ENCODE measurements around the gene MORN4.
"Not testable (repeated sequence)": the region's sequence is repeated elsewhere in the genome, so short reads cannot be mapped to it uniquely, and the experiment has no call there.

MORN4 gene

DNA sequence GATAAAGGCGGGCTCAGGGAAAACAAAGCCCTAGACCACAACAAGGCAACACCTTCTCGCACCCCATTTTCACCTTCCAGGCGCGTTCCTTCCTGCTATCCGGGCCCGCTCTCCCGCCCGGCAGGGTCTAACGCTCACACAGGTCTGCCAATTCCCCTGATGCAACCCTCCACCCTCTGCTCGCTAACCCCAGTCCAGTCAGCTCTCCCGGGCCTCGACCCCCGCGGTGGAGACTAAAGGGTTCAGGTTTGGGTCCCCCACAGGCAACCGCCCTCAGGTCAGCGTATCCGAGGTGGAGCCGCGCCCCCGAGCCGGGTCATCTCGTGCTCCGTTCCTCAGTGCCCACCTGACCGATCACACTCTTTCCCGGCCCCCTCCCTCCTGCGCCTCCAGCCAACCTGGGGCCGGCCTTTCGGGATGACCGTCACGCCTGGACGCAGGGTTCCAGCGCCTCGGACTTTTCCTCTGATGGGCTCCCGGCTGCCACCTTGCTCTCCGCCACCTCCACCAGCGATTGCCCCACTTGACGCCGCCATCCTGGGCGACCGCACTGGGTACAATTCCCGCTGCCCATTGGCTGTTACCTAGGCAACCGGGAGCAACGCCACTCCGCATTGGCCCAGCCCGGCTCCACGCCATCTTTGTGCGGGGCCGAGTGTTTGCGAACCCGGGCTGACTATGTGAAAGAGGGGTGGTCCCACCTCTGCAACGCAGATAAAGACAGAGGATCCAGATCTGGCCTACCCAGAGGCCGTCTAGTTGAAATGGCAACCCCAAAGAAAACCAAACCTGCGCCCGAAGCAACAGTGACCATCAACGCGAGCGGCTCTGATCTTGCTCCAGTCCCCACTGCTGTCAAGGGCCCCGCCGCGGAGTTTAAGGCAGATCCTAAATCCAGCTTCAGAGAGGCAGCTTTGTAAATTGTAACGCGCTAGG lies at the start of gene MORN4:
TSS of gene MORN4 (minus strand) at position 552 of the 936 bp plus-strand sequence. CDS start 13,847 bp downstream, outside the sequence.
- peak; percentile 90 for DNase-seq

DNA sequence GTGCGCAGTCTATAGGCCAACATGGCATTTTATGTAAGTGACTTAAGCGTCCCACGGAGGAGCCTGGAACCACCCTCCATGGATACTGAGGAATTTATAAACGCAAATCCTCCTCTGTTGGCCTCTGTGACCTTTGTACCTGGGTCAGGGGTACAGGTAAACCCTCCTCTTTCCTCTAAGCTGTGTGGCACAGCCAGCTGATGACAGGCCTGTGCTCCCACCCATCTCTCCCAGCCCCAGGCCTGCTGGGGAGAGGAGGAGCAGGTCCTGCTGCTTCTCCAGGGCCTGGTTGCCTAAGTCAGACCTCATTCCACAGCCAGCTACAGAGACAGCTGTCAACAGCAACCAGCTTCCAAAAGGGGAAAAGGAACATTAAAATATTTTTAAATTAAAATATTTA lies 48.7 kb upstream of the MORN4 start:
- no peak for DNase-seq

DNA sequence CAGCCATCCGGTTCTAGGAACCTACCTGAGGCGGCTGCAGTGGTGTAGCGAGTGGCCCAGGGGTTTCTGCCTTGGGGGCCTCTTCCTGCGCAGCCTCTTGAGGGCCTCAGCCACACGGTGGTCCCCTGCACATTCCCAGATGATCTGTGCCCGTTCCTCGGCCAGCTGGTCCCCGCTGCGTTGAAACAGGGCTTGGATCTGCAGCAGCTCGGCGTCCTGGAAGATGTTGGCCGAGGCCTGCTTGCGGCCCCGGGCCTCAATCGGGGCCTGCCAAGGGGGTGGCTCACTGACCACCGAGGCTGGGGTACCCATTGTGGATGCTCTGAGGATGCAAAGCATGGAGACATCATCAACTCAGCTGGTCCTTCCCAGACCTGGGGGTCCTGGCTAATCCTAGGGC lies 46.3 kb upstream of the MORN4 start:
- no peak for DNase-seq

DNA sequence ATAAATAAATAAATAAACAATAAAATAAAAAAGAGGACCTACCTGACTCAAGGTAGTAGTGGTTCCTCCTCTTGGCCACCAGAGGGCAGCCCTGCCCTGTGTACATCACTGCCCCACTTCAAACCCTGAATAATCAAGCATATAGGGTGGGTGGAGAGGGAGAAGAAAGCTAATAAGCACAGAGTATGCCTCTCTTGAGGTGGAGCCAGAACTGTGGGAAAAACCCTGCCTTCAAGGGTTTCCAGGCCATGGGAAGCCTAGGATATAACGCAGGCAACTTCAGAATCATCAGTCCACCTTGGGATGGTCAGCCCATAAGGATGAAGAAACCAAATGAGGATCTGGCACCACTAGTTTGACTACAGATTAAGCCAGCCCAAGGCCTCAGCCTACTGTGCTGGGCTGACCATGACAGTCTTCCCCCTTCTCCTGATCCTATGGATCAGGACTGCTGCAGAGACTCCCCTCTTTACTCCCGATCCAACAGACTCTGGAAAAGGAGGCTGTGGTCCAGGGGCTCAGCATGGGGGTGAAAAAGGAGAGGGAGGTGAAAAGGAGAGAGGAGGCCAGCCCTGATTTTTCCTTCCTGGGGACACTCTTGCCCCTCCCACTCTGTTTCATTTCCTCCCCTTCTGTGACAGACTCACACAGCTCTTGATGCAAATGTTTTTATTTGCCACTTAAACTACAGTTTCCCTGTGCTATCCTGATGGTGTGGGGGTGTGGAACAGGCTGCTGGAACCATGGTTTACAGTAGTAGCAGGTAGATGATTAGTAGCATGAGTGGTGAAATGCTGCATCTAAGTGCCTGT lies 43.7 kb upstream of the MORN4 start:
- peak; percentile 10 for DNase-seq

DNA sequence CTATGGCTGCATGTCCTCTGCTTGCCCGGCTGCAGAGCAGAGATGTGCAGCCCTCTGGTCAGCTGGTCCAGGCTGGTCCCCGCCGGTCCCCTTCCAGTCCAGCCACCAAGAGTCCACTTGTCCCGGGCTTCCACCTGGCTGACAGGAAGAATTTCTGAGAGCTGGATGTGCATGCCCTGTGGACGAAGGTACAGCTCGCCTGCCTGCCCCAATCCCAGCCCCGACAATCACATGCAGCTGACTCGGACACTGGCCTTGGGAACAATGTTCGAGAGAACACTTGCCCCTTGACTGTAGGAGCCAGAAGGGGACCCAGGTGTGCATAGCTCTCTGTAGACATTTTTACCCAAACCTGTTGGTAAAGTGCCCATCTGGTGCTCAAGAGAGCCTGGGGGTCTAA lies 41.9 kb upstream of the MORN4 start:
- no peak for DNase-seq

DNA sequence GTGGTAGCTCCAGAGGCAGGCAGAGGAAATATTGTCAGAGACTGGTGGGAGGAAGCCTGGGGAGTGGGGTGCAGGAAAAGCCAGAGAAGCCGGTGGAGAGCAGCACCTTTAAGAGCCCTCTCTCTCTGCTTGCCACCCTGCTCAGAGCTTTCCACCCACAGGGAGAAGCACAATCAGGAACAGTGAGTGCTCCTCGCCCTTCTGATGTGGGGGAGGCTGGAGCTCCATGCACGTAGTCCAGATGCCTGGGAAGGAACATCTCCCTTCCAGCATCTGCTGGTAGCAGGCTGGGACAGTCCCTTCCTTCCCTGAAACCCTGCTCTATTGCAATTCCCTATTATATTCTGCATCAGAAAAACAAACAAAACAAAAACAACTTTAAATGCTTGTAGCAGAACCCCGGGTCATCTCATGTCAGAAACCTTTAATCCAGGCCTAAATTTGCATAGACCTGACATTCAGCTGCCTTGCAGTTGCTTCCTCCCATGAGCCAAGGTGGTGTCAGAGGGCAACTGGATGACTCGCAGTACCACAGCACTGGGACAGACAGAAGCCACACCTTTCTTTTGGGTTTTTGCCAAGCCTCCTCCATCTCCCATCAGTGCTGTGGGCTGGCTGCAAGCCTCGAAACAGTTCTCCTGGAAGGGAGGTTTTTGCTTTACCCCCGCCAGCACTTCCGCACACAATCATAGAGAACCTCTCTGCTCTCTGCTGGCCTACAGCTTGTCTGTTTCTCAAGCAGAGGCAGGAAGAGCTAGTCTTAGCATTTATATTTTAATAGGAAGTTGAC lies 40.6 kb upstream of the MORN4 start:
- DNase-seq = no peak

DNA sequence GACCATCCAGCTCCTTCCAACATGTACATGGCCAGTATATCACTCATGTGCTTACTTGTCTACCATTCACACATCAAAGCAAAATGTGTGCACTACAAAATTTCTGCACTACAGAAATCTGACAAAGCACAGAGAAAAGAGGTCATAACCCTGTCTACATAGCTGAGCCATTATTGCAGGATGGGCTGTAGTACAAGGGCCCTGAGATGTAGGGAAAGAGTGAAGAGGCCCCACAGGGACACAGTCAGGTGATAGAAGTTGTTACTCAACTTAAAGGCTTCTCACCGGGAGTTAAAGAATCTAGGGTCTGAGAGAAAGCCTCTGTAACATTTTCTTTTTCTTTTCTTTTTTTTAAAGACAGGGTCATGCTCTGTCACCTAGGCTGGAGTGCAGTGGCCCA lies 36.3 kb upstream of the MORN4 start:
- DNase-seq = no peak

DNA sequence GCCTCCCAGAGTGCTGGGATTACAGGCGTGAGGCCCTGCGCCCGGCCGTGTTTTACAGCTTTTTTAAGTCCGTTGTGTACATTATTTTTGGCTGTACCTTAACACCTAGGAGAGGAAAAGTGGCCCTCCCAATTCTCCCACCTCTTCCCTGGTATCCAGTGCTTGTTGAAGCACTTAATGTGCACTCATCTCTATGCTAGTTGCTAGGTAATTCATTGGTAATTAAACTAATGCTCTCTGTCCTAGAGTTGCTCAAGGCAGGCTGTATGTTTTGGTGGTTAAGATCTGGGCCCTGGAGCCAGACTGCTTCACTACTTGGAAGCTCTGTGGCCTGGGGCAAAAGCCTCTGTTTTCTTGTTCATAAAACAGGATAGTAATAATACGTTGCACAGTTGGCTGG lies 34.2 kb upstream of the MORN4 start:
- DNase-seq = no peak

DNA sequence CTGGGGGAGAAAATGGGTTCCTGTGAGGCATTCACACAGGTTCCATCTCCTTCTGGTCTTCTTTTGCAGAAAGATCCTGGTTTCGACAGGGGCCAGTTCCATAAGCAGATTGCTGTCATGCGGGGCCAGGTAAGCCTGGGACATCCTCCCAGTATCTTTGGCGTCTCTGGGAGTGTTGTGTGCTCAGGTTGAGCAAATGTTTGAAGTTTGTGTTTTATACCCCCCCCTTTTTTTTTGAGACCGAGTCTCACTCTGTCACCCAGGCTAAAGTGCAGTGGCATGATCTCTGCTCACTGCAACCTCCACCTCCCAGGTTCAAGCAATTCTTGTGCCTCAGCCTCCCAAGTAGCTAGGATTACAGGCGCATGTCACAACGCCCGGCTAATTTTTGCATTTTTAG lies 33.7 kb upstream of the MORN4 start:
- DNase-seq = no peak

DNA sequence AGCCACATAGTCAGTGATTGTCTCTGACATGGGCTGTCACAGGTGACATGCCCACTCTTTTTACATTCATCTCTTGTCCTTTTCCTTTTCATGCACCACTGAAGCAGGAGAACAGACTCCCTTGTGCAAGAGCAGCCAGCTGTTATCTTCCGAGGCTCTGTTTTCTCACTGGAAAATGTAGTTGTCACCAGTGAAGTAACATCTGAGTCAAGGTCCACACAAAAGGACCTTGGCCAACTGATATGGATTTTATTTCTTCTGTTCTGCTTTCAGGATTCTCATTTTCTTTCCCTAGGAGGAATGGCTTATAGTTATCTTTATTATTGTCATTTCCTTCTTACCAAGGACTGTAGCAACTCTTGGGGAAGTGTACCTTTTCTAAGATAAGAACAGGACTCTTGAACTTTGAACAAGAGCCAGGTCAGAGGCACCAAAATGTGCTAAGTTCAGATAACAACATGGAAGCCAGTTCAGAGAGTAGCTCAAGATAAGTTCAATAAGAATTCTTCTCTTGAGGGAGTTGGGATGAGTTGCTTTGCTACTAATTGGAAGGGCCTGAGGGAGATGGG lies 31.1 kb upstream of the MORN4 start:
- DNase-seq = no peak

DNA sequence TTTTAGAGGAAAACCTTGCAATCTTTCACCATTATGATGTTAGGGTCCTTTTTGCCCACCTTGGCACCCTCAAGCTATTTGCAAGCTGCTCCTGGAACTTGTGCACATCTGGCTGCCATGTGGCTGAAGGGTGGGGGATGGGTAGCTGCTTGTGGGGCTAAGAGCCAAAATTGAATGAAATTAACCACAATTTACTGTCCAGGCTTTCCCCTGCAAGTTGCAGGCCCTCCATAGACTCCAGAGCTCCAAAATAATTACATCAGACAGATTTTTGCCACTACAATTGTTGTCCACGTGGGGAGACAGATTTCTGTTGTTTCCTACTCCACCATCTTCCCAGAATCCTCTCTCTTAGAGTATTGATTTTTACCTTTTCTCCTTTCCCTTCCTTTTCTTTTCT lies 26.3 kb upstream of the MORN4 start:
- DNase-seq = no peak

DNA sequence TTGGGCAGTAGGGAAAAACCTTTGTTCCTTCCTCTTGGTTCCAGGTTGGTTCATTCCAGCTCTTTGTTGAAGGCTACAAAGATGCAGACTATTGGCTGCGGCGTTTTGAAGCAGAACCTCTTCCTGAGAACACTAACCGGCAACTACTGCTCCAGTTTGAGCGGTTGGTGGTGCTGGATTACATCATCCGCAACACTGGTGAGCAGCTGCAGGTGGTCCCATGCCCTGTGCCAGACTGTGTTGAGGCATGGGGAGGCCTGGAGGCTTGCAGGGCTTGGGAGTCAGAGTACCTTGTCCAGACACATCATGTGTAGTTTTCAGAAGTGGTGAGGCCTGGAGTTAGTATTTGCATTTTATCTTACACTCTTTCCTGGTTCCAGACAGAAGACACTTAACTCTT lies 23.5 kb upstream of the MORN4 start:
- no peak for DNase-seq

DNA sequence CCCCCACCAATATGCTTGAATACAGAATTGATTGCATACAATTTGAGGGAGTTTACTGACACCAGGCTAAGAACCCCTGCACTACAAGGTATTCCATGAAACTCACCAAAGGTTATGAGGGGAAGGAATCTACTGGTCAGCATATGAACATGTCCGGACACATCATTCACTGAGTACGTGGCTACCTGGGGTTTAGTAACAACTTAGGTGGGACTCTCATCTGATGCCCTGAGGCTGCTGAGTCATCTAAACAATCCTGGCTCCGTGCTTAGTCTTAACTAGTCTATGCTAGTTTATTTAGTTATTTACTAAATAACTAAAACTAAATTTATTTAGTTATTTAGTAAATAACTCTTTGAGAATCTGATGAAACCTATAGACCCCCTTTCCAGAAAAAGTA lies 18.5 kb upstream of the MORN4 start:
- DNase-seq = no peak

DNA sequence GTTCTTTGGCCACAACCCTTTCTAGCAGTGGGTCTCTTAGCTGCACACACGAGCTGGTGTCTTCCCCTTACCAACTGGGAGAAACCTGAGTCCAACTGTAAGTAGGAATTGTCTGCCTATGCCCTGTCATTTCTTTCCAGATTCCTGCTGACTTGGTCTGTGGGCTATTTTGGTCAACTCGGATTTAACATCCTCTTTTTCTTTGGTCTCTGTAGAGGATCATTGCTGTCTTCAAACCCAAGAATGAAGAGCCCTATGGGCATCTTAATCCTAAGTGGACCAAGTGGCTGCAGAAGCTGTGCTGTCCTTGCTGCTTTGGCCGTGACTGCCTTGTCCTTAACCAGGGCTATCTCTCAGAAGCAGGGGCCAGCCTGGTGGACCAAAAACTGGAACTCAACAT lies 17.4 kb upstream of the MORN4 start:
- DNase-seq = no peak

DNA sequence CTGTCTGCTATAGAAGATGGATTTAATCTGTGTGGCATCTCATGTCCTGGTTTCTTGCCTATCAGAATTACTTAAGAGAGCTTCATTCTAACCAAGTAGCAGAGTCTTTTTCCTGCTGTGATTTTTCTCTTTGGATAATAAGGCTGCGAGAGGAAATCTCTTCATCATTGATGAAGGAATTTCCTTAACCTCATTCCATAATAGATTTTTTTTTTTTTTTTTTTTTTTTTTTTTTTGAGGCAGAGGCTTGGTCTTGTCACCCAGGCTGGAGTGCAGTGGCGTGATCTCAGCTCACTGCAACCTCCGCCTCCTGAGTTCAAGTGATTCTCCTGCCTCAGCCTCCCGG lies 16.1 kb upstream of the MORN4 start:
- not testable (repeated sequence) for DNase-seq

DNA sequence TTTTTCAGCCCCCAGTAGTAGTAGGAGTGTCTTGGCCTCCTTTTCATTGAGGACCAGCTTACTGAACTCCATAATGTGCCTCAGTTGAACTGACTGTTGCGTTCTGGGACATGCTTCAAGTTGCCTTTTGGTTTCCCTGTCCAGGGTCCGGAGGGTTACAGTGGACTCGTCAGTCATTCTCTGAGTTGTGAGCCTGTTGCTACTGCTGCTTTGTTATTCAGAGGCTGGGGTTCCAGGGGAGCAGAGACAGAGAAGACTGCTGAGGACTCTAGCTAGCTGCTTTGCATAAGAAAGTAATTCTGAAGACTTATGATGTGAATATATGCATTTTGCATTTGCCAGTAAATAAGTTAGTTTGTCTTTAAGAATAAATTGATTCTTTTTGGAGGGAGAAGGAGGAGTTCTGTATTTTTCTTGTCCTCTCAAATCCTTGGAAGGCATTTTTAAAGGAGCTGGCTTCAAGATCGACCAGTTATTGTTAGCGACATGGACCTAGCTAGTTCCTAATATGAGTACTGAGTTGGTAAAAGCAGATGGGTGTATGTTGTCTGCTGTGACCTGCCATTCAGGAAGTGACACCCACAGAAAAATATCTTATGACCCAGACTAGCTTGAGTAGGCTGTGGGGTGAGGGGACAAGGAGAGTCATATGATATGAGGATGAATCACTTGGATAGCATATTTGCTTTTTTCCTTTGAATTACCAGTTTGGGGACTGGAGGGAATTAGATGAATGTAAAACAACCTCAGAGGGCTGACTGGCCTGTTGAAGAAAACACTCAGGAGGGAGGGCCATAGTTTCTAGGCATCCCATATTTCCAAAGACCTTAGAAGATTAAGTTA lies 15.5 kb upstream of the MORN4 start:
- DNase-seq = no peak

DNA sequence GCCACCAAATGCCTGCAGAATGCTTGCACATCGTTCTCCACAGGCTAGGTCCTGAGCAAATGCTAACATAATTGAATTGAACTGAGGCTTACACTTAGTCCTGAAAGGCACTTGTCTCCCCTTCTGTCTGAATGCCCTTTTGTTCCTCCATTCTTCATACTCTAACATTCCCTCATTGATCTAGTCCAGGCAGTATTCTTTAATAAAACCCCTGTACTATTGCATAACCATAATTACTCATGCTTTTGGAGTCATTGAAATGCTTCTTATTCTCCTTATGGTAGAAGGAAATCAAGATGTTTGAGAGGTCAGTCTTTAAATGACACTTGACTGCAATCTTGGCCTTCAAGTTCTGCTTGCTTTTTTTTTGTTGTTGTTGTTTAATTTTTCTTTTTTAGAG lies 14.3 kb upstream of the MORN4 start:
- no peak for DNase-seq

DNA sequence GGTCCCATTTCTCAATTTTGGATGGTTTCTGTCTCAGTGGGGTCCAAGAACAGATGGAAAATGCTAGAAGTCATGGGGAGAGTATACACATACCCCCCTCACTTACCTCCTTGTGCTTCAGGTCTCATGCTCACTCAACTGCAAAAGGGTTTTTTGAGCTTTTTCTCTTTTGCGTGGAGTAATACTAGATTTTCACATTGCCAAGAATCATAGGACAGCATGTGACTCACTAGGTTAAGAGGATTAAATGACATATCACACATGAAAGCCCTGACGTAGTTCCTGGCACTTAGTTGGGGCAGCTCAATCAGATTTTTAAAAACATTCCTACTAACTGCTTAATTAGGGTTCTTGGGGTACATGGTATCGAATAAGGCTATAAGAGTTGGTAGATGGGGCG lies 11.6 kb upstream of the MORN4 start:
- DNase-seq = no peak

DNA sequence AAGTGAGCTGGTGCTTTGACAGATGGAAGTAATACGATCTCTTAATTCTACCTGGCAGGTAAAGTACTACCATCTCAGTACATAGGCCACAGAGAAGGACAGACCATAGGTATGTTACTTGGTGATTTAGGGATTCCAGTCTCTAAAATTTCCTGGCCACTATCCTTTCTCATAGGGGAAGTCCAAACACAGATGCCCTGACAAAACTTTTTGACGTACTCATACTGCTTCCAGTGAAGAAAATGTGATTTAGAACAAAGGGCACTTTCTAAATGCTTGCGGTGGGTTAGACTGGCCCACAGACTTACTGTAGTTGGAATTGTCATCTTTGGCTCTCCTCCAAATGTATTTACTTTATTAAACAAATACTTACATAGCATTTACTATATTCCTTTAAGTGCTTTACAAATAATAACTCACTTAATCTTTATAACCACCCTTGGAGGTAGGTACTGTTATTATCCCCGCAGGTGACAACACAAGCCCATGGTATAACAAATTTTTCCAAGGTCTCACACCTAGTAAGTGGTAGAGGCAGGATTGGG lies 10.2 kb upstream of the MORN4 start:
- no peak for DNase-seq

DNA sequence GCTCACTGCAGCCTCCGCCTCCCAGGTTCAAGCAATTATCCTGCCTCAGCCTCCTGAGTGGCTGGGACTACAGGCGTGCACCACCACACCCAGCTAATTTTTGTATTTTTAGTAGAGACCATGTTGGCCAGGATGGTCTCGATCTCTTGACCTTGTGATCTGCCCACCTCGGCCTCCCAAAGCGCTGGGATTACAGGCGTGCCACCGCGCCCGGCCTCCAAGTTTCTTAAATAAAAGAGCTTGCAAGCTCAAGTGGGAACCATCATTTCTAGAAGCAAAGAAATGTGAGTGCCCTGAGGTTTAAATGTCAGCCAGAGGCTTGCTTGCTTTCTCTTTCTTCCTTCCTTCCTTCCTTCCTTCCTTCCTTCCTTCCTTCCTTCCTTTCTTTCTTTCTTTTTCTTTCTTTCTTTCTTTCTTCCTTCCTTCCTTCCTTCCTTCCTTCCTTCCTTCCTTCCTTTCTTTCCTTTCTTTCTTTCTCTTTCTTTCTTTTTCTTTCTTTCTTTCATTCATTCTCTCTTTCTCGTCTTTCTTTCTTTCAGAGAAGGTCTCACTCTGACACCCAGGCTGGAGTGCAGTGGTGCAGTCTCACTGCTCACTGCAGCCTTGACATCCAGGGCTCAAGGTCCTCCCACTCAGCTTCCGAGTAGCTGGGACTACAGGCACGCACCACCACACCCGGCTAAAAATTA lies 9.3 kb upstream of the MORN4 start:
- not testable (repeated sequence) for DNase-seq

Data from NCI-H1092 treated with DMSO at 0.1 percent for 48 hours (cell line).